Sigmoid colon (tissue), 4 donors: ENCODE results near the gene PLK2.

Experiments used
- POLR2A ChIP-seq, 2 donors: fragments of 450-650 bp; IDR thresholded peaks; one replicate each; pipeline ENCODE4 v1.6.1; 2016; ENCODE audit warnings: antibody characterized with exemption in 2 of 2, mild to moderate bottlenecking in 2 of 2, moderate library complexity in 2 of 2
- POLR2AphosphoS5 ChIP-seq, 4 donors: sonication (generic); formaldehyde crosslinking; IDR thresholded peaks; one replicate each; pipeline ENCODE4 v1.6.1; 2017; ENCODE audit warnings: antibody characterized with exemption in 4 of 4
- TF ChIP-seq, protein P1 (sequence below), 4 experiments: fragments of 450-650 bp in 3 of 4; fragments of 200-600 bp in 1 of 4; IDR thresholded peaks; one replicate each; pipeline ENCODE4 v1.5.1; 2016 to 2019; ENCODE audit warnings: antibody characterized with exemption in 4 of 4, mild to moderate bottlenecking in 3 of 4, moderate library complexity in 2 of 4

DNA sequence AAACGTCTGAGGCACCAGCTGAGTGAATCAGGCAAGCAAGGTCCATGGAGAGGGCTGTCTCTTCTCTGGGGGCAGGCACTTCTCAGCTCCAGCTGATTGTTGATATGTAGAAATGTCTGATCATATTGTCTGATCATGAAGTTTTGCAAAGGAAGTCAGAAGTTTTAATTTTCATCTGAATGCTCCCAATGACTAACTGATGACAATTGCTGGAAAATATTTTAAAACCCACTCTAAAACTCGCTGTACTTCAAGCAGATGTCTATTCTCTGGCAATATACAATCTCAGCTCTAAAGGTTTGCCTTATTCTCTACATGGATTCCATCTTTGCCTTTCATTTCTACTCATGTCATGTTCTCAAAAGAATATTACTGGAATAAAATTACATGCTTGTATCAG lies 12.7 kb downstream of the PLK2 start:
- TF ChIP-seq, protein P1, sequence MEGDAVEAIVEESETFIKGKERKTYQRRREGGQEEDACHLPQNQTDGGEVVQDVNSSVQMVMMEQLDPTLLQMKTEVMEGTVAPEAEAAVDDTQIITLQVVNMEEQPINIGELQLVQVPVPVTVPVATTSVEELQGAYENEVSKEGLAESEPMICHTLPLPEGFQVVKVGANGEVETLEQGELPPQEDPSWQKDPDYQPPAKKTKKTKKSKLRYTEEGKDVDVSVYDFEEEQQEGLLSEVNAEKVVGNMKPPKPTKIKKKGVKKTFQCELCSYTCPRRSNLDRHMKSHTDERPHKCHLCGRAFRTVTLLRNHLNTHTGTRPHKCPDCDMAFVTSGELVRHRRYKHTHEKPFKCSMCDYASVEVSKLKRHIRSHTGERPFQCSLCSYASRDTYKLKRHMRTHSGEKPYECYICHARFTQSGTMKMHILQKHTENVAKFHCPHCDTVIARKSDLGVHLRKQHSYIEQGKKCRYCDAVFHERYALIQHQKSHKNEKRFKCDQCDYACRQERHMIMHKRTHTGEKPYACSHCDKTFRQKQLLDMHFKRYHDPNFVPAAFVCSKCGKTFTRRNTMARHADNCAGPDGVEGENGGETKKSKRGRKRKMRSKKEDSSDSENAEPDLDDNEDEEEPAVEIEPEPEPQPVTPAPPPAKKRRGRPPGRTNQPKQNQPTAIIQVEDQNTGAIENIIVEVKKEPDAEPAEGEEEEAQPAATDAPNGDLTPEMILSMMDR (IDR thresholded peaks at IDR 0.05) = no peak
- TF ChIP-seq POLR2AphosphoS5 (IDR thresholded peaks at IDR 0.05) = no peak
- TF ChIP-seq POLR2A (IDR thresholded peaks at IDR 0.05) = no peak
